ENCODE results near the gene POLR3K.

DNA sequence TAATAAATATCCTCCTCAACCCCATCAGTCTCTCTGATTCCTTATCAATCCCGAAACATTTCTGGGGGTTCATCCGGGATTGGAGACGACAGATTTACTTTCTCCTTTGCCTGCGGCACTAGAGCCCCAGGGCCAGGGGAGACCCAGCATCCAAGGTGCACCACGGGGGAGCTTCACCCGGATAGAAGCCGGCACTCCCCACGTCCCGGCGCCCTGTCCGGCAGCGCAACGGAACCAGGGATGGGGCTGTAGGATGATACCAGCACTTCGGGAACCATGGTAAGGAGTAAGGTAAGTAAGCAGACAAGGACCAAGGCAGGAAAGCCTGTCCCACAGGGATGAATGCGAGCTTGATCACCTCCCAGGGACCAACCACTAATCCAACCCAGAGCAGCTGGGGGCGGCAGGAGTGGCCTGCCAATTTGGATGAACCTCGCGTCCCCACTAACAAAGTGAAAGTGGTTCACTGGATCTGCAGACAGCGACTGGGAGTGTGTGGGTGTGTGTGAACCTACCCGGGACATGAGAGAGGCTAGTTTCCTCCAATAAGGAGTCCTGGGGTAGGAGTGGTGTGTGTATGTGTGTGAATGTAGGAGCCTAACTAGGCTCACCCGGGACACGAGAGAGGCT lies 11.9 kb downstream of the POLR3K start:
- TF ChIP-seq, protein P1, sequence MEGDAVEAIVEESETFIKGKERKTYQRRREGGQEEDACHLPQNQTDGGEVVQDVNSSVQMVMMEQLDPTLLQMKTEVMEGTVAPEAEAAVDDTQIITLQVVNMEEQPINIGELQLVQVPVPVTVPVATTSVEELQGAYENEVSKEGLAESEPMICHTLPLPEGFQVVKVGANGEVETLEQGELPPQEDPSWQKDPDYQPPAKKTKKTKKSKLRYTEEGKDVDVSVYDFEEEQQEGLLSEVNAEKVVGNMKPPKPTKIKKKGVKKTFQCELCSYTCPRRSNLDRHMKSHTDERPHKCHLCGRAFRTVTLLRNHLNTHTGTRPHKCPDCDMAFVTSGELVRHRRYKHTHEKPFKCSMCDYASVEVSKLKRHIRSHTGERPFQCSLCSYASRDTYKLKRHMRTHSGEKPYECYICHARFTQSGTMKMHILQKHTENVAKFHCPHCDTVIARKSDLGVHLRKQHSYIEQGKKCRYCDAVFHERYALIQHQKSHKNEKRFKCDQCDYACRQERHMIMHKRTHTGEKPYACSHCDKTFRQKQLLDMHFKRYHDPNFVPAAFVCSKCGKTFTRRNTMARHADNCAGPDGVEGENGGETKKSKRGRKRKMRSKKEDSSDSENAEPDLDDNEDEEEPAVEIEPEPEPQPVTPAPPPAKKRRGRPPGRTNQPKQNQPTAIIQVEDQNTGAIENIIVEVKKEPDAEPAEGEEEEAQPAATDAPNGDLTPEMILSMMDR (conservative IDR thresholded peaks at IDR 0.05; ENCODE audit: low read length), result no peak
- no peak for TF ChIP-seq EZH2phosphoT487 (IDR thresholded peaks at IDR 0.05; ENCODE audit: borderline replicate concordance, low read depth, low read length)
